Stomach (tissue), 9 donors: Measurements from ENCODE around the gene AHSP. TPM values are rescaled to one million over a fixed set of nuclear protein-coding genes. Genes with fewer than 3 reads are reported as not detected.
"Not testable (repeated sequence)": the region's sequence is repeated elsewhere in the genome, so short reads cannot be mapped to it uniquely, and the experiment has no call there.

Experiments used
- DNase-seq, 2 donors: peaks; one replicate each; pipeline versions ENCODE4 v3.0.0 to v3.0.0-alpha.2; 2013 to 2019
- H3K27ac ChIP-seq, 5 donors: fragments of 200-600 bp in 4 of 5; sonication (generic) in 4 of 5; one replicate each; pipeline ENCODE4 v1.5.1; 2013 to 2019; ENCODE audit warnings: mild to moderate bottlenecking in 1 of 5, moderate library complexity in 1 of 5
- H3K27me3 ChIP-seq, 3 donors: fragments of 200-600 bp; sonication (generic); one replicate each; pipeline ENCODE4 v1.5.1; 2017 to 2019; ENCODE audit warnings: mixed run types in 1 of 3
- H3K36me3 ChIP-seq, 4 donors: fragments of 200-600 bp; sonication (generic); 1 replicate in 3 of 4; 2 replicates in 1 of 4; pipeline ENCODE4 v1.5.1; 2016 to 2019
- H3K4me1 ChIP-seq, 4 donors: fragments of 200-600 bp; sonication (generic); one replicate each; pipeline ENCODE4 v1.5.1; 2016 to 2019
- H3K4me3 ChIP-seq, 4 donors: fragments of 200-600 bp; sonication (generic) in 3 of 4; one replicate each; pipeline ENCODE4 v1.5.1; 2016 to 2019; ENCODE audit warnings: mild to moderate bottlenecking in 1 of 4
- H3K9me3 ChIP-seq, 4 donors: fragments of 200-600 bp; sonication (generic); one replicate each; pipeline ENCODE4 v1.5.1; 2016 to 2019
- CTCF ChIP-seq, 7 experiments: fragments of 450-650 bp in 4 of 7; fragments of 200-600 bp in 3 of 7; sonication (generic) in 3 of 7; IDR thresholded peaks; one replicate each; pipeline ENCODE4 v1.5.1; 2016 to 2019; ENCODE audit warnings: antibody characterized with exemption in 7 of 7, control low read depth in 2 of 7, mild to moderate bottlenecking in 1 of 7
- EP300 ChIP-seq: sonication (generic); formaldehyde crosslinking; IDR thresholded peaks from one replicate; pipeline ENCODE4 v1.6.1; 2017; ENCODE audit warnings: antibody characterized with exemption
- POLR2A ChIP-seq, 4 donors: fragments of 450-650 bp; IDR thresholded peaks; one replicate each; pipeline ENCODE4 v1.6.1; 2016; ENCODE audit warnings: antibody characterized with exemption in 4 of 4, control low read depth in 2 of 4, mild to moderate bottlenecking in 1 of 4, moderate library complexity in 1 of 4
- POLR2AphosphoS5 ChIP-seq, 3 donors: sonication (generic); formaldehyde crosslinking; IDR thresholded peaks; one replicate each; pipeline ENCODE4 v1.6.1; 2016; ENCODE audit warnings: antibody characterized with exemption in 3 of 3
- WGBS, 5 donors: extraction: QIAGEN DNeasy Blood & Tissue Kit in 3 of 5; methylation state at CpG; one replicate each; pipeline versions ENCODE4 v1.1.5 to v1.1.7; 2013 to 2018; 5-methylcytosine and 5-hydroxymethylcytosine counted together
- intact Hi-C: fragments of 100-400 bp; cut with DNase I; formaldehyde crosslinking; loops from one replicate; pipeline ENCODE4 v1.15.1; 2023; ENCODE audit warnings: low total_unique reads
- polyA plus RNA-seq, 3 donors: library from polyadenylated mRNA; stranded (reverse); fragments of 200-250 nt; gene quantifications; one replicate each; pipeline ENCODE4 v1.2.3, GENCODE V29; 2013
- total RNA-seq, 5 donors: library from RNA; depleted of rRNA; stranded (reverse); fragments of >200 nt; gene quantifications; one replicate each; pipeline versions ENCODE4 v1.1.0 to v1.2.3, GENCODE V29; 2014 to 2016
- donor health status: healthy with polysubstance abuse.
- donor health status: Bipolar disorder and iron deficiency.
- donor health status: healthy.

The AHSP gene
- total and polyA plus RNA-seq, 8 donors, result 4.8 TPM; not detected in 7

GRCh38 chr16:31501226-31501965 is 26.3 kb upstream of the AHSP start:
- TF ChIP-seq CTCF (IDR thresholded peaks at IDR 0.05) (no peak), POLR2AphosphoS5 (IDR thresholded peaks at IDR 0.05) (no peak), POLR2A (IDR thresholded peaks at IDR 0.05) (no peak)

GRCh38 chr16:31501966-31502348 is 25.7 kb upstream of the AHSP start:
- 73 to 88% (median 78%) methylated on average over 4 of the region's 4 CpGs for WGBS, 5 donors
- peaks cover 3 to 24% (median 18%) of the 10 kb centered on the region in 4 donors for H3K4me1 ChIP-seq
- no peak overlapping the region for H3K27ac ChIP-seq
- DNase-seq, result no peak
- peaks cover 17 to 60% (median 53%) of the 10 kb centered on the region in 4 donors for H3K36me3 ChIP-seq
- no peak overlapping the region for H3K4me3 ChIP-seq
- H3K27me3 ChIP-seq, result no peaks in the 10 kb centered on the region
- H3K9me3 ChIP-seq, result no peaks in the 10 kb centered on the region
- intact Hi-C loops, result no loop called here
- no peak for TF ChIP-seq EP300
- no peak for TF ChIP-seq CTCF (IDR thresholded peaks at IDR 0.05)
- TF ChIP-seq POLR2A (IDR thresholded peaks at IDR 0.05), result no peak
- TF ChIP-seq POLR2AphosphoS5 (IDR thresholded peaks at IDR 0.05), result no peak

More at GRCh38 chr16:31501226-31501965, 26.3 kb upstream of the AHSP start:
- no peaks in the 10 kb centered on the region for H3K27me3 ChIP-seq
- intact Hi-C loops, result no loop called here
- H3K9me3 ChIP-seq, result no peaks in the 10 kb centered on the region
- peaks cover 22 to 65% (median 58%) of the 10 kb centered on the region in 4 donors for H3K36me3 ChIP-seq
- no peak overlapping the region for H3K4me3 ChIP-seq
- WGBS, 5 donors, result 69 to 79% (median 74%) methylated on average over 3 of the region's 3 CpGs
- H3K4me1 ChIP-seq, result peaks cover 0 to 18% (median 12%) of the 10 kb centered on the region in 4 donors
- no peak for DNase-seq
- no peak overlapping the region for H3K27ac ChIP-seq

- intact Hi-C loops, result no loop called here
- H3K9me3 ChIP-seq, result no peaks in the 10 kb centered on the region
- TF ChIP-seq CTCF (IDR thresholded peaks at IDR 0.05) (no peak), POLR2A (IDR thresholded peaks at IDR 0.05) (no peak), POLR2AphosphoS5 (IDR thresholded peaks at IDR 0.05) (no peak), EP300 (no peak)
- peaks cover 17 to 50% (median 43%) of the 10 kb centered on the region in 4 donors for H3K36me3 ChIP-seq
- peaks cover 9 to 32% (median 26%) of the 10 kb centered on the region in 4 donors for H3K4me1 ChIP-seq
- H3K27ac ChIP-seq, result no peak overlapping the region
- no peak overlapping the region for H3K4me3 ChIP-seq
- no peak for DNase-seq
- H3K27me3 ChIP-seq, result no peaks in the 10 kb centered on the region
Observed at GRCh38 chr16:31502981-31503380, 24.7 kb upstream of the AHSP start.

- DNase-seq, intact Hi-C loops, H3K27me3 ChIP-seq, H3K4me3 ChIP-seq, H3K9me3 ChIP-seq, H3K27ac ChIP-seq: not testable (repeated sequence)
- peaks cover 13 to 44% (median 37%) of the 10 kb centered on the region in 4 donors for H3K36me3 ChIP-seq
- WGBS, 5 donors, result 88 to 94% (median 92%) methylated on average over 8 of the region's 8 CpGs
- peaks cover 9 to 32% (median 26%) of the 10 kb centered on the region in 4 donors for H3K4me1 ChIP-seq
Observed at GRCh38 chr16:31503555-31503954, 24.1 kb upstream of the AHSP start.

GRCh38 chr16:31504159-31504558 is 23.5 kb upstream of the AHSP start:
- intact Hi-C loops, result no loop called here
- Histone ChIP-seq H3K27me3 (no peaks in the 10 kb centered on the region), H3K4me3 (no peak overlapping the region), H3K4me1 (peaks cover 11 to 37% (median 30%) of the 10 kb centered on the region in 4 donors), H3K27ac (no peak overlapping the region), H3K9me3 (no peaks in the 10 kb centered on the region), H3K36me3 (peaks cover 7 to 38% (median 31%) of the 10 kb centered on the region in 4 donors)
- 71 to 82% (median 73%) methylated on average over 8 of the region's 8 CpGs for WGBS, 5 donors
- DNase-seq, result no peak
- TF ChIP-seq POLR2A (IDR thresholded peaks at IDR 0.05) (no peak), CTCF (IDR thresholded peaks at IDR 0.05) (no peak), EP300 (no peak), POLR2AphosphoS5 (IDR thresholded peaks at IDR 0.05) (no peak)
